Adrenal gland (tissue), 5 donors: ENCODE measurements around the gene DCPS.

Experiments
- POLR2A ChIP-seq, 2 donors: fragments of 450-650 bp; IDR thresholded peaks; one replicate each; pipeline ENCODE4 v1.6.1; 2017; ENCODE audit warnings: antibody characterized with exemption in 2 of 2, mild to moderate bottlenecking in 2 of 2, moderate library complexity in 1 of 2
- TF ChIP-seq, protein P1 (sequence below), 6 experiments: fragments of 450-650 bp in 4 of 6; fragments of 200-600 bp in 2 of 6; sonication (generic) in 1 of 6; IDR thresholded peaks; 1 replicate in 5 of 6; 2 replicates in 1 of 6; pipeline versions ENCODE4 v1.5.1 to v1.8.0; 2016 to 2021; ENCODE audit warnings: antibody characterized with exemption in 6 of 6, mild to moderate bottlenecking in 2 of 6, moderate library complexity in 1 of 6
- donor health status: DM: no; HTN: no; CAD: no.

DNA sequence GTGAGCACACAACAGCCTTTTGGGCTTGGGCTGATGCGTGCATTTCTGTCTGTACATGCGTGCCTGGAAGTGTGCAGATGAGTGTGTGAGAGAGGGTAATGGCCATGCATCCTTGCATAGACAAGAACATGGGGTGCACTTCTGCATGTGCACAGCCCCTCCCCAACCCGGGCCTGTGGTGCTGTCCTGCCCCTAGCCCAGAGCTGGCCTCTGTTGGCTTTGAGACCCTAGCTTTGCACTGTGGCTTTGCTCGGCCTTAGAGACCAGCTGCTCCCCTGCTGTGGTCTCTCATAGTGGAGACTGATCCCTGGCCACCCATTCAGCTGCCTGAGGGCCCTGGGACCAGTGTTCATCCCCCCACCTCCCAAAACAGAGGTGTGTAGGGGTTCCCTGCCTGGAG, 77.0 kb downstream of the DCPS start:
- TF ChIP-seq POLR2A (IDR thresholded peaks at IDR 0.05) = no peak
- TF ChIP-seq, protein P1, sequence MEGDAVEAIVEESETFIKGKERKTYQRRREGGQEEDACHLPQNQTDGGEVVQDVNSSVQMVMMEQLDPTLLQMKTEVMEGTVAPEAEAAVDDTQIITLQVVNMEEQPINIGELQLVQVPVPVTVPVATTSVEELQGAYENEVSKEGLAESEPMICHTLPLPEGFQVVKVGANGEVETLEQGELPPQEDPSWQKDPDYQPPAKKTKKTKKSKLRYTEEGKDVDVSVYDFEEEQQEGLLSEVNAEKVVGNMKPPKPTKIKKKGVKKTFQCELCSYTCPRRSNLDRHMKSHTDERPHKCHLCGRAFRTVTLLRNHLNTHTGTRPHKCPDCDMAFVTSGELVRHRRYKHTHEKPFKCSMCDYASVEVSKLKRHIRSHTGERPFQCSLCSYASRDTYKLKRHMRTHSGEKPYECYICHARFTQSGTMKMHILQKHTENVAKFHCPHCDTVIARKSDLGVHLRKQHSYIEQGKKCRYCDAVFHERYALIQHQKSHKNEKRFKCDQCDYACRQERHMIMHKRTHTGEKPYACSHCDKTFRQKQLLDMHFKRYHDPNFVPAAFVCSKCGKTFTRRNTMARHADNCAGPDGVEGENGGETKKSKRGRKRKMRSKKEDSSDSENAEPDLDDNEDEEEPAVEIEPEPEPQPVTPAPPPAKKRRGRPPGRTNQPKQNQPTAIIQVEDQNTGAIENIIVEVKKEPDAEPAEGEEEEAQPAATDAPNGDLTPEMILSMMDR (IDR thresholded peaks at IDR 0.05) = no peak
